Motor neuron (in vitro differentiated cells): ENCODE measurements around the gene ZNF469. TPM values are rescaled to one million over a fixed set of nuclear protein-coding genes. Genes with fewer than 3 reads are reported as not detected.

Source experiments
- ATAC-seq, 8 experiments: fragments of 200-7000 bp; cut with Tn5 transposase; replicated peaks in 6 of 8; 2 replicates each; pipeline ENCODE4 v1.8.0; 2021; ENCODE audit warnings: mild to moderate bottlenecking in 8 of 8, moderate library complexity in 8 of 8
- H3K27ac ChIP-seq, 2 donors: fragments of 250-450 bp; sonication (Bioruptor Pico); 2 replicates each; pipeline ENCODE4 v1.9.0; 2021; ENCODE audit warnings: antibody characterized with exemption in 2 of 2, mild to moderate bottlenecking in 2 of 2, moderate library complexity in 1 of 2
- H3K4me1 ChIP-seq, 2 donors: fragments of 250-450 bp; sonication (Bioruptor Pico); replicated peaks in 1 of 2; 2 replicates each; pipeline ENCODE4 v1.6.1; 2021; ENCODE audit warnings: antibody characterized with exemption in 2 of 2, mild to moderate bottlenecking in 2 of 2, moderate library complexity in 1 of 2
- H3K4me3 ChIP-seq, 5 donors: fragments of 250-450 bp; sonication (Bioruptor Pico); 2 replicates each; pipeline ENCODE4 v1.9.0; 2021; ENCODE audit warnings: antibody characterized with exemption in 5 of 5, mild to moderate bottlenecking in 5 of 5, moderate library complexity in 4 of 5
- WGBS, 10 experiments: fragments of 450-650 bp; shearing (Covaris generic); methylation state at CpG; one replicate each; pipeline ENCODE4 v1.0.0; 2022; 5-methylcytosine and 5-hydroxymethylcytosine counted together
- in situ Hi-C, 9 experiments: fragments of 400-800 bp; cut with MboI; loops; one replicate each; pipeline ENCODE4 v1.15.0; 2021; ENCODE audit warnings: low sequenced_read_pairs in 9 of 9, low pct_unique_long_range_greater_than_20kb in 2 of 9; ENCODE audit not compliant: unreplicated experiment in 9 of 9
- total RNA-seq, 8 experiments: library from RNA; unstranded; fragments of 300-600 nt; gene quantifications; 2 replicates each; pipeline versions ENCODE4 v1.2.3 to v1.2.4, GENCODE V29; 2022

ZNF469 gene
- total RNA-seq, 8 experiments from 2014 or later, result 0.13 to 1.0 (median 0.34) TPM

DNA sequence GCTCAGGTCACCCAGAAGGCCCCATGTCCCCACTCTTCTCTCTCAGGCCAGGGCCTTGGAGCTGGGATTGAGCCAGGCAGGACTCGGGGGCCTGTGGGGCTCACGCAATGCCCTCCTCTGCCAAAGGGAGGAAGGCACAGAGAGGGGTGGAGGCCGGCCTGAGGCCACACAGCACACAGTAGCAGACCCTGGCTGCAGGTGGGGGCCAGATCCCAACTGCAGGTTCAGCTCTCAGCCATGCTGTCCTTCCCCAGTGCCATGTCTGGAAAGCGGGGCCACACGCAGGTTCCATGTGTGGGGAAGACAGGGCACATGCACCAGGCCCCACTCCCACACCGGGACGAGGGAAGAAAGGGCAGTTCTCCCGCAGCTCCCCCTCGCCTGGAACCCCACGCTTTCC lies 37.0 kb downstream of the ZNF469 start:
- in situ Hi-C loops, result loop anchor here in 1 of 9 experiments (25.0 kb wide), 1 partner anchor 232 kb away; no protein-coding TSS in a partner anchor
- no peak overlapping the region for H3K27ac ChIP-seq
- ATAC-seq, result no peak
- peaks cover 14 to 18% of the 10 kb centered on the region in 2 donors for H3K4me1 ChIP-seq
- 20 to 90% (median 80%) methylated on average over 1 to 4 of the region's 10 CpGs; no CpG with 5 or more reads in 7 of the 10 experiments for WGBS, 10 experiments
- no peak overlapping the region for H3K4me3 ChIP-seq

GRCh38 chr16:88420496-88420895 lies 37.7 kb downstream of the ZNF469 start:
- in situ Hi-C loops, result loop anchor here in 1 of 9 experiments (25.0 kb wide), 1 partner anchor 233 kb away; no protein-coding TSS in a partner anchor
- no peak overlapping the region for H3K27ac ChIP-seq
- H3K4me3 ChIP-seq, result no peak overlapping the region
- WGBS, 10 experiments, result 82 to 100% (median 86%) methylated on average over 1 to 5 of the region's 12 CpGs; no CpG with 5 or more reads in 7 of the 10 experiments
- ATAC-seq, result no peak
- peaks cover 14 to 18% of the 10 kb centered on the region in 2 donors for H3K4me1 ChIP-seq

GRCh38 chr16:88421301-88421700 lies 38.5 kb downstream of the ZNF469 start:
- in situ Hi-C loops, result loop anchor here in 1 of 9 experiments (25.0 kb wide), 1 partner anchor 234 kb away; no protein-coding TSS in a partner anchor
- Histone ChIP-seq H3K4me3 (no peak overlapping the region), H3K4me1 (peaks cover 12 to 13% of the 10 kb centered on the region in 2 donors), H3K27ac (no peak overlapping the region)
- ATAC-seq, result no peak
- WGBS, 10 experiments, result 80% methylated on average over 1 of the region's 14 CpGs; no CpG with 5 or more reads in 9 of the 10 experiments

GRCh38 chr16:88421871-88422433 lies 39.2 kb downstream of the ZNF469 start:
- Histone ChIP-seq H3K4me3 (no peak overlapping the region), H3K4me1 (peaks cover 12 to 13% of the 10 kb centered on the region in 2 donors), H3K27ac (no peak overlapping the region)
- WGBS, 10 experiments, result 0 to 58% methylated on average over 1 to 2 of the region's 5 CpGs; no CpG with 5 or more reads in 8 of the 10 experiments
- in situ Hi-C loops, result loop anchor here in 1 of 9 experiments (25.0 kb wide), 1 partner anchor 235 kb away; no protein-coding TSS in a partner anchor
- ATAC-seq, result no peak

DNA sequence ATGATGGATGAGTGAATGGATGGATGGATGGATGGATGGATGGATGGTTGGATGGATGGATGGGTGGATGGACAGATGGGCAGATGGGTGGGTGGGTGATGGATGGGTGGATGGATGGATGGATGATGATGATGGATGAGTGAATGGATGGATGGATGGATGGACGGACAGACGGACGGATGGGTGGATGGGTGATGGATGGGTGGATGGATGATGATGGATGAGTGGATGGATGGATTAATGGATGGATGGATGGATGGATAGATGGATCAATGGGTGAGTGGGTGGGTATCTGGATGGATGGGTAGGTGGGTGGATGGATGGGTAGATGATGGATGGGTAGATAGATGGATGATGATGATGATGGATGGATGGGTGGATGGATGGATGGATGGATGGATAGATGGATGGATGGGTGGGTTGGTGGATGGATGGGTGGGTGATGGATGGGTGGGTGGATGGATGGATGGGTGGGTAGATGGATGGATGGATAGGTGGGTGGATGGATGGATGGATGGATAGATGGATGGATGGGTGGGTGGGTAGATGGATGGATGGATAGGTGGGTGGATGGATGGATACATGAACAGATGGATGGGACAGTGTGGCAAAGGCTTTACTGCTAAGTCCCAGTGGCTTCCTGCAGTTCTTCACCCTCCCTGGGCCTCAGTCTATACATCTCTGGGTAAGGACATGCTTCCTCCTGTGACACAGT lies 40.1 kb downstream of the ZNF469 start:
- Histone ChIP-seq H3K27ac (no peak overlapping the region), H3K4me3 (no peak overlapping the region), H3K4me1 (peaks cover 12 to 13% of the 10 kb centered on the region in 2 donors)
- no peak for ATAC-seq
- in situ Hi-C loops, result loop anchor here in 1 of 9 experiments (25.0 kb wide), 1 partner anchor 236 kb away; no protein-coding TSS in a partner anchor
- 29 to 86% (median 43%) methylated on average over 1 to 3 of the region's 3 CpGs; no CpG with 5 or more reads in 3 of the 10 experiments for WGBS, 10 experiments

DNA sequence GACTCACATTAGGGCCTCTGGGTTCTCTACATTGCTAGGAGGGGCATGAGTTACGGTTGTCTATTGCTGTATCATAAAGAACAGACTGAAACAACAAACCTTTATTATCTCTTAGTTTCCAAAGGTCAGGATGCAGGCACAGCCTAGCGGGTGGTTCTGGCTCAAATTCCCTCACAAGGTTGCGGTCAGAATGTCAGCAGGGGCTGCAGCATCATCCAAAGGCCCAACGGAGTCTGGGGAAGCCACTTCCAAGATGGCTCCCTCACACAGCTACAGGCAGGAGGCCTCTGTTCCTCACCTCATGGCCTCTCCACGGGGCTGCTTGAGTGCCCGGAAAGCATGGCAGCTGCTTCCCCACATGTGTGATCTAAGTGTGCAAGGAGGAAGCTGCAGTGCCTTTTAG lies 40.7 kb downstream of the ZNF469 start:
- H3K27ac ChIP-seq, result no peak overlapping the region
- peaks cover 12 to 13% of the 10 kb centered on the region in 2 donors for H3K4me1 ChIP-seq
- 77 to 100% (median 83%) methylated on average over 1 to 6 of the region's 6 CpGs; no CpG with 5 or more reads in 3 of the 10 experiments for WGBS, 10 experiments
- ATAC-seq, result no peak
- in situ Hi-C loops, result loop anchor here in 1 of 9 experiments (25.0 kb wide), 1 partner anchor 236 kb away; no protein-coding TSS in a partner anchor
- no peak overlapping the region for H3K4me3 ChIP-seq

GRCh38 chr16:88424587-88425235 lies 42.0 kb downstream of the ZNF469 start:
- WGBS, 10 experiments, result 28 to 80% (median 64%) methylated on average over 1 to 5 of the region's 24 CpGs; no CpG with 5 or more reads in 6 of the 10 experiments
- H3K4me3 ChIP-seq, result no peak overlapping the region
- H3K4me1 ChIP-seq, result peaks cover 12 to 13% of the 10 kb centered on the region in 2 donors
- no peak overlapping the region for H3K27ac ChIP-seq
- ATAC-seq, result peak in 6 of 8 experiments; percentile 21 to 66 (median 44)
- in situ Hi-C loops, result loop anchor here in 3 of 9 experiments (25.0 kb wide), 2 partner anchors 113 to 237 kb away; no protein-coding TSS in a partner anchor

GRCh38 chr16:88426018-88426417 lies 43.3 kb downstream of the ZNF469 start:
- peaks cover 17 to 19% of the 10 kb centered on the region in 2 donors for H3K4me1 ChIP-seq
- in situ Hi-C loops, result loop anchor here in 2 of 9 experiments (25.0 kb wide), 1 partner anchor 111 kb away; no protein-coding TSS in a partner anchor
- ATAC-seq, result no peak
- no peak overlapping the region for H3K27ac ChIP-seq
- WGBS, 10 experiments, result 70 to 95% methylated on average over 2 to 4 of the region's 13 CpGs; no CpG with 5 or more reads in 8 of the 10 experiments
- no peak overlapping the region for H3K4me3 ChIP-seq

- no CpG with 5 or more reads among the region's 19 CpGs for WGBS, 10 experiments
- Histone ChIP-seq H3K4me3 (no peak overlapping the region), H3K27ac (no peak overlapping the region), H3K4me1 (peaks cover 17 to 19% of the 10 kb centered on the region in 2 donors)
- in situ Hi-C loops, result loop anchor here in 2 of 9 experiments (25.0 kb wide), 1 partner anchor 110 kb away; no protein-coding TSS in a partner anchor
- ATAC-seq, result peak in 1 of 8 experiments; percentile 1
These were observed 44.6 kb downstream of the ZNF469 start for GRCh38 chr16:88427376-88427775.

- no peak for ATAC-seq
- 80 to 100% methylated on average over 1 to 2 of the region's 19 CpGs; no CpG with 5 or more reads in 8 of the 10 experiments for WGBS, 10 experiments
- Histone ChIP-seq H3K4me3 (no peak overlapping the region), H3K4me1 (peaks cover 17 to 19% of the 10 kb centered on the region in 2 donors), H3K27ac (no peak overlapping the region)
- in situ Hi-C loops, result loop anchor here in 2 of 9 experiments (25.0 kb wide), 1 partner anchor 109 kb away; no protein-coding TSS in a partner anchor
These were observed 45.4 kb downstream of the ZNF469 start for GRCh38 chr16:88428156-88428555.

DNA sequence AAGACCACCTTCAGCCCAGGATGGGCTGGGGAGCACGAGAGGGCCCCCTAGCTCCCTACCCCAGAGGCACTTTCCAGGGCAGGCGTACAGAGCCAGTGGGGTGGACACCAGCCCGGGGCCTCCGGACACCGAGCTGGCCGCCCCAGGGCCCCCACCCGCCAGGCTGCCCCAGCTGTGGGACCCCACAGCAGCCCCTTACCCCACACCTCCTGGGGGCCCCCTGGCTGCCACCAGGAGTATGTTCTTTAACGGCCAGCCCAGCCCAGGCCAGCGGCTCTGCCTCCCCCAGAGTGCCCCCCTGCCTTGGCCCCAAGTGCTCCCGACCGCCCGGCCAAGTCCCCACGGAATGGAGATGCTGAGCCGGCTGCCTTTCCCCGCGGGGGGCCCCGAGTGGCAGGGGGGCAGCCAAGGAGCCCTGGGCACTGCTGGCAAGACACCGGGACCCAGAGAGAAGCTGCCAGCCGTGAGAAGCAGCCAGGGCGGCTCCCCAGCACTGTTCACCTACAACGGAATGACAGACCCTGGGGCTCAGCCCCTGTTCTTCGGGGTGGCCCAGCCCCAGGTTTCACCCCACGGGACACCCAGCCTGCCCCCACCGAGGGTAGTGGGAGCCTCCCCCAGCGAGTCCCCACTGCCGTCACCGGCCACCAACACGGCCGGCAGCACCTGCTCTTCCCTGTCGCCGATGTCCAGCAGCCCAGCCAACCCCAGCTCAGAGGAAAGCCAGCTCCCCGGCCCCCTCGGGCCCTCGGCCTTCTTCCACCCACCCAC lies 46.0 kb downstream of the ZNF469 start:
- 60 to 70% methylated on average over 1 to 2 of the region's 34 CpGs; no CpG with 5 or more reads in 8 of the 10 experiments for WGBS, 10 experiments
- in situ Hi-C loops, result loop anchor here in 2 of 9 experiments (25.0 kb wide), 1 partner anchor 108 kb away; no protein-coding TSS in a partner anchor
- peaks cover 15 to 16% of the 10 kb centered on the region in 2 donors for H3K4me1 ChIP-seq
- no peak overlapping the region for H3K4me3 ChIP-seq
- no peak overlapping the region for H3K27ac ChIP-seq
- no peak for ATAC-seq
